SU-DHL-6 (cell line): ENCODE measurements around the gene ETFA.
A peak's percentile ranks its signal among the peaks of the same experiment; 100 is the strongest.

ENCODE experiments used
- H2AFZ ChIP-seq: fragments of 200-600 bp; sonication (generic); 2 replicates; pipeline ENCODE4 v1.6.1; 2014; ENCODE audit warnings: low read depth, mild to moderate bottlenecking, moderate library complexity, mixed read lengths, antibody characterized with exemption, low read length; ENCODE audit not compliant: severe bottlenecking
- H3F3A ChIP-seq: fragments of 200-600 bp; shearing (Covaris generic); 2 replicates; pipeline ENCODE4 v1.6.0; 2016; ENCODE audit warnings: antibody characterized with exemption, mild to moderate bottlenecking; ENCODE audit not compliant: insufficient read depth
- H3K27ac ChIP-seq: fragments of 200-600 bp; sonication (generic); 2 replicates; pipeline ENCODE4 v1.5.1; 2016; ENCODE audit warnings: low read depth, mild to moderate bottlenecking, low read length, moderate library complexity, mixed read lengths
- H3K27me3 ChIP-seq: fragments of 200-600 bp; sonication (generic), shearing (Covaris generic); 2 replicates; pipeline ENCODE4 v1.6.0; 2014; ENCODE audit warnings: mild to moderate bottlenecking, low read length
- H3K36me3 ChIP-seq: fragments of 200-600 bp; sonication (generic); 2 replicates; pipeline ENCODE4 v1.6.1; 2014; ENCODE audit warnings: mild to moderate bottlenecking, low read length, mixed read lengths
- H3K4me2 ChIP-seq: fragments of 300-600, 200-600 bp; shearing (Covaris generic), sonication (generic); 2 replicates; pipeline ENCODE4 v1.6.0; 2014; ENCODE audit warnings: low read length, low read depth, mild to moderate bottlenecking; ENCODE audit not compliant: poor library complexity, severe bottlenecking
- H3K4me3 ChIP-seq: fragments of 200-600 bp; sonication (generic); 2 replicates; pipeline ENCODE4 v1.5.1; 2014; ENCODE audit warnings: antibody characterized with exemption, low read length, mild to moderate bottlenecking, mixed read lengths; ENCODE audit not compliant: insufficient read depth, poor library complexity, severe bottlenecking
- H3K79me2 ChIP-seq: fragments of 200-600 bp; sonication (generic); 2 replicates; pipeline ENCODE4 v1.6.1; 2014; ENCODE audit warnings: mild to moderate bottlenecking, low read length, moderate library complexity; ENCODE audit not compliant: insufficient read depth
- H3K9ac ChIP-seq: fragments of 200-600 bp; sonication (generic); 2 replicates; pipeline ENCODE4 v1.7.0; 2014; ENCODE audit warnings: mild to moderate bottlenecking, low read length
- H3K9me2 ChIP-seq: fragments of 200-600 bp; sonication (generic); replicated peaks from 2 replicates; pipeline ENCODE4 v1.6.1; 2014; ENCODE audit warnings: low read length; ENCODE audit not compliant: insufficient read depth
- H3K9me3 ChIP-seq: fragments of 200-600 bp; sonication (generic); 2 replicates; pipeline ENCODE4 v1.6.1; 2014; ENCODE audit warnings: low read length, mixed read lengths; ENCODE audit not compliant: insufficient read depth
- H4K20me1 ChIP-seq: fragments of 200-600 bp; sonication (generic); 2 replicates; pipeline ENCODE4 v1.6.1; 2014; ENCODE audit warnings: low read depth, mild to moderate bottlenecking, antibody characterized with exemption, low read length, moderate library complexity, mixed read lengths
- CTCF ChIP-seq: fragments of 200-600 bp; sonication (generic); IDR thresholded peaks from one replicate; pipeline ENCODE4 v1.5.1; 2017; ENCODE audit warnings: antibody characterized with exemption, mild to moderate bottlenecking, low read length, moderate library complexity; ENCODE audit not compliant: insufficient read depth, poor library complexity, severe bottlenecking
- EZH2phosphoT487 ChIP-seq: fragments of 200-600 bp; sonication (generic), shearing (Covaris generic); conservative IDR thresholded peaks from 2 replicates; pipeline ENCODE4 v1.6.1; 2018; ENCODE audit warnings: mild to moderate bottlenecking, antibody characterized with exemption, low read length, moderate library complexity, mixed read lengths

ETFA gene

GRCh38 chr15:76235186-76235826, 76.0 kb downstream of the ETFA start:
- Histone ChIP-seq H3K9me3 (no peaks in the 10 kb centered on the region), H3K9me2 (no peaks in the 10 kb centered on the region), H3K4me3 (no peak overlapping the region), H3K27me3 (no peaks in the 10 kb centered on the region), H3K9ac (no peak overlapping the region), H3F3A (0 out of 2 replicates have a peak, but pooled peaks cover 3% of the 10 kb centered on the region), H3K36me3 (no peaks in the 10 kb centered on the region), H4K20me1 (no peaks in the 10 kb centered on the region), H3K27ac (no peak overlapping the region), H3K4me2 (no peak overlapping the region), H2AFZ (no peak overlapping the region), H3K79me2 (no peaks in the 10 kb centered on the region)
- TF ChIP-seq EZH2phosphoT487 = no peak
- peak; percentile 47 for TF ChIP-seq CTCF

GRCh38 chr15:76234337-76234889, 76.9 kb downstream of the ETFA start:
- Histone ChIP-seq H3K27ac (no peak overlapping the region), H3K79me2 (no peaks in the 10 kb centered on the region)
- no peak for TF ChIP-seq CTCF

GRCh38 chr15:76233921-76234320, 77.3 kb downstream of the ETFA start:
- no peak overlapping the region for H3K9ac ChIP-seq
- H3K9me2 ChIP-seq = no peaks in the 10 kb centered on the region
- H3K79me2 ChIP-seq = no peaks in the 10 kb centered on the region
- H3K9me3 ChIP-seq = no peaks in the 10 kb centered on the region
- no peak for TF ChIP-seq CTCF
- no peak for TF ChIP-seq EZH2phosphoT487
- no peaks in the 10 kb centered on the region for H4K20me1 ChIP-seq
- H3K27ac ChIP-seq = no peak overlapping the region
- no peak overlapping the region for H2AFZ ChIP-seq
- H3K4me2 ChIP-seq = no peak overlapping the region
- no peak overlapping the region for H3K4me3 ChIP-seq
- H3K27me3 ChIP-seq = no peaks in the 10 kb centered on the region
- 0 out of 2 replicates have a peak, but pooled peaks cover 3% of the 10 kb centered on the region for H3F3A ChIP-seq
- no peaks in the 10 kb centered on the region for H3K36me3 ChIP-seq

More at GRCh38 chr15:76234337-76234889, 76.9 kb downstream of the ETFA start:
- no peaks in the 10 kb centered on the region for H3K27me3 ChIP-seq
- no peaks in the 10 kb centered on the region for H4K20me1 ChIP-seq
- H3K36me3 ChIP-seq = no peaks in the 10 kb centered on the region
- H3K9me3 ChIP-seq = no peaks in the 10 kb centered on the region
- no peak overlapping the region for H3K4me2 ChIP-seq
- H3K4me3 ChIP-seq = no peak overlapping the region
- no peak overlapping the region for H2AFZ ChIP-seq
- no peak overlapping the region for H3K9ac ChIP-seq
- H3F3A ChIP-seq = 0 out of 2 replicates have a peak, but pooled peaks cover 3% of the 10 kb centered on the region
- H3K9me2 ChIP-seq = no peaks in the 10 kb centered on the region
